ENCODE data around the gene TROAP.
"Not testable (repeated sequence)": the region's sequence is repeated elsewhere in the genome, so short reads cannot be mapped to it uniquely, and the experiment has no call there.

TROAP gene

GRCh38 chr12:49325606-49326005 is 2.6 kb downstream of the TROAP start:
- in situ Hi-C loops (cut with MboI; ENCODE audit: low sequenced_read_pairs) = no loop called here

DNA sequence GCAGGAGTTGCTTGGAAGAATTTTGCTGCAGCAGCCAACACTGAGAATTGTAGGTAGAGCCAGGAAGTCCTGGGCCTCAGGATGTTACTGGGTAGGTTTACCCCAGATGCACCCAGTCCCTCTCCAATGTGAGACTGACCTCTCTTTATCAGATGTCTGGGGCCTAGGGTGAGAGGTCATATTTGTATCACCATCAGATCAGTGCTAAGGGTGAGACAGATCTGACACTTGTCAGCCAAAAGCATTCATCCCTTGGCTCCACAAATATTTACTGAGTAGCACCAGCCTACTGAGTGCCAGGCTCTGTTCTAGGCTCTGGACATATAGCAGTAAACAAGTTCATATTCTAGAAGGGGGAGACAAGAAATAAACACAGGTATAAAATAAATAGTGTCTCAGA is 4.3 kb downstream of the TROAP start:
- in situ Hi-C loops (cut with MboI; ENCODE audit: low sequenced_read_pairs) = no loop called here

- in situ Hi-C loops (cut with MboI; ENCODE audit: low sequenced_read_pairs) = no loop called here
These were observed 4.8 kb downstream of the TROAP start for GRCh38 chr12:49327887-49328286.

DNA sequence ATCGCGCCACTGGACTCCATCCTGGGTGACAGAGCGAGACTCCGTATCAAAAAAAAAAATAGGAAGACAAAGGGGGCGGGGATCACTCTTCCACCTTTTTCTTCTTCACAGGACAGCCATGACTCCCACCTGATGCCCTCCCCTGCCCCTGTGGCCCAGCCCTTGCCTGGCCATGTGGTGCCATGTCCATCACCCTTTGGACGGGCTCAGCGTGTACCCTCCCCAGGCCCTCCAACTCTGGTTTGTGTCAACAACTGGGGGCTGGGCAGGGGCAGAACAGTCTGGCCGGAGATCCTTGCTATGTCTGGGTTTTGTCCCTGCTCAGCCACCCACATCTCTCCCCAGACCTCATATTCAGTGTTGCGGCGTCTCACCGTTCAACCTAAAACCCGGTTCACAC is 5.8 kb downstream of the TROAP start:
- in situ Hi-C loops (cut with MboI; ENCODE audit: low sequenced_read_pairs) = no loop called here

- in situ Hi-C loops (cut with MboI; ENCODE audit: low sequenced_read_pairs) = no loop called here
These were observed 7.1 kb downstream of the TROAP start for GRCh38 chr12:49330032-49330619.

DNA sequence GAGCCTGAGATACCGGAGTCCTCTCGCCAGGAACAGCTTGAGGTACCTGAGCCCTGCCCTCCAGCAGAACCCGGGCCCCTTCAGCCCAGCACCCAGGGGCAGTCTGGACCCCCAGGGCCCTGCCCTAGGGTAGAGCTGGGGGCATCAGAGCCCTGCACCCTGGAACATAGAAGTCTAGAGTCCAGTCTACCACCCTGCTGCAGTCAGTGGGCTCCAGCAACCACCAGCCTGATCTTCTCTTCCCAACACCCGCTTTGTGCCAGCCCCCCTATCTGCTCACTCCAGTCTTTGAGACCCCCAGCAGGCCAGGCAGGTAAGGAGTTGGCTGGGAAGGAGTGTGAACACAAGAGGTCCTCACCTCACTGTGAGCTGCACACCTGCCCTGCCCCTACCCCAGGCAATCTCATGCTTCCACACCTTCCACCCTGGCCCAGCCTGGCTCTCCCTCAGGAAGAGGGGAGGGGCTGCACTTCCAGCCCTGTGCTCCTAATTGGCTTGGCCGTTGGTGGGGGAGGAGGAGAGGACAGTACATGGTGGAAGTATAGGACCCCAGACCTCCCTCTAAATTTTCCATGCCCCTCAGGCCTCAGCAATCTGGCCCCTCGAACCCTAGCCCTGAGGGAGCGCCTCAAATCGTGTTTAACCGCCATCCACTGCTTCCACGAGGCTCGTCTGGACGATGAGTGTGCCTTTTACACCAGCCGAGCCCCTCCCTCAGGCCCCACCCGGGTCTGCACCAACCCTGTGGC is 7.8 kb downstream of the TROAP start:
- in situ Hi-C loops (cut with MboI; ENCODE audit: low sequenced_read_pairs) = no loop called here

DNA sequence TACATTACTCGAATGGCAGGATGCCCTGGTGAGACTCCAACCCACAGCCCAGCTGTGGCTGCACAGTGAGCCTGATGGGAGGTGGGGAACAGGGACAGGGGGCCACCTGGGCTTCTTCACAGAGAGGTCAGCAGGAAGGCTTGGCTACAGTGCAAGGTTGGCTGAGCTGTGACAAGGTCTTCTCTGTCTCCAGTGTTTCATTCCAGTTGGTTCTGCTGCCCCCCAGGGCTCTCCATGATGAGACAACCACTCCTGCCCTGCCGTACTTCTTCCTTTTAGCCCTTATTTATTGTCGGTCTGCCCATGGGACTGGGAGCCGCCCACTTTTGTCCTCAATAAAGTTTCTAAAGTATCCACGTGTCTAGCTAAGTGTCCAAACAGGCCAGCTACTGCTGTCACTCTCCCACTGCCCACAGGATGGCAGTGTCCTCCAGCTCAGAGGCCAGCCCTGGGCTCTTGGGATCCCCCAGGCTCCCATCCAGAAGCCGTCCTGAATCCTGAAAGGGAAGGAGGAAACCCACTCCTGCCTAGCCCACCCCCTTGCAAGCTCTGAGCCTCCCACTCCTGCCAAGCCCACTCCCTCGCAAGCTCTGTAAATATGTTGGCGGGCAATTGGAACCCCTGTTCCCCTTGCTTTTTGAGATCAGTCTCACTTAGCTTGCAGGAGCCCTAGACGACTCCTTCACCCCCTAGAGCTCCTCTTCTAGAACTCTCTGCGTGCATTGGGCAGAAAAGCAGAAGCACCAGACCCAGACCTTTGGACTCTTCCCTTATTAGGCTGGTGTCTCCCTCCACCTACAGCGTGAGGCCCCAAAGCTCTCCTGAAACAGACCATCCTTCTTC is 8.5 kb downstream of the TROAP start:
- in situ Hi-C loops (cut with MboI; ENCODE audit: low sequenced_read_pairs) = no loop called here

DNA sequence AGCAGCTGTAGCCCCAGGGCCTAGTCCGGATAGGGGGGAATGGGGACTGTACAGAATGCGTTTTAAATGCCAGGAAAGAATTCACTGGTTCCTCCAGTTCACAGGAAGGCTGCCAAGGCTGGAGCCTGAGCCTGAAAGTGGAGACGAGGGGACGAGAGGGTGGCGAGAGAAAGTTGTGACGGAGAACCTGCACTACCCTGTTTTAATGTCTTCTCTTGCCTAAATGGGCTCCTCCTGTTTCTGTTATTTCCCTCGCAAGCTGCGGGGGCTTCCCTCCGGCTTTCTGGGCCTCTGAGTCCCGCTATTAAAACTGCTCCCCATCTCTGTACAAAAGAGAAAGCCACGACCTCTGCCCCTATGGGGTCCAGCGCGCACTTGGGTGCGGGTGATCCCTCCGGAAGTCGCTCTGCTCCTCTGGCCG is 9.4 kb downstream of the TROAP start:
- in situ Hi-C loops (cut with MboI; ENCODE audit: low sequenced_read_pairs) = no loop called here

GRCh38 chr12:49332891-49333371 is 9.9 kb downstream of the TROAP start:
- in situ Hi-C loops (cut with MboI; ENCODE audit: low sequenced_read_pairs) = no loop called here

- in situ Hi-C loops (cut with MboI; ENCODE audit: low sequenced_read_pairs) = not testable (repeated sequence)
These were observed 10.7 kb downstream of the TROAP start for GRCh38 chr12:49333778-49334177.

DNA sequence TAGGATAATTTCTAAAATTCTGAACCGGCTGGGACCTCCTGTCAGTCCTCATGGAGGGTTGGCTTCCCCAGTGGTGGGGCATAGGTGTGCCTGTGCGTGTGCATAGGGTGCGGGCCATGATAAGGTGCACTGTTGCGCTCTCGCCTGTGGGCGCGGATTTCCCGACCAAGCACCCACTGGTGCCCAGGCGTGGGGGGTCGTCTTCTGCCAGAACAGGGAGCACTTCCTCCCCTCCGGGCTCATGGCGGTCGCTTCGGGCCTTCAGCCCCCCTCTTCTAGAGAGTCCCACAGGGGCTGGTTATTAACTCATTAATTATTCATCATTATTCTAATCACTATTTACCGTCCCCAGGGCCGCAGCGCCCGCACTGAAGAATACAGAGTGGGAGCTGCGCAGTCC is 11.2 kb downstream of the TROAP start:
- in situ Hi-C loops (cut with MboI; ENCODE audit: low sequenced_read_pairs) = no loop called here

- in situ Hi-C loops (cut with MboI; ENCODE audit: low sequenced_read_pairs) = no loop called here
These were observed 11.6 kb downstream of the TROAP start for GRCh38 chr12:49334681-49335080.

GRCh38 chr12:49335118-49335954 is 12.3 kb downstream of the TROAP start:
- in situ Hi-C loops (cut with MboI; ENCODE audit: low sequenced_read_pairs) = no loop called here

- in situ Hi-C loops (cut with MboI; ENCODE audit: low sequenced_read_pairs) = no loop called here
These were observed 13.0 kb downstream of the TROAP start for GRCh38 chr12:49335955-49336644.

DNA sequence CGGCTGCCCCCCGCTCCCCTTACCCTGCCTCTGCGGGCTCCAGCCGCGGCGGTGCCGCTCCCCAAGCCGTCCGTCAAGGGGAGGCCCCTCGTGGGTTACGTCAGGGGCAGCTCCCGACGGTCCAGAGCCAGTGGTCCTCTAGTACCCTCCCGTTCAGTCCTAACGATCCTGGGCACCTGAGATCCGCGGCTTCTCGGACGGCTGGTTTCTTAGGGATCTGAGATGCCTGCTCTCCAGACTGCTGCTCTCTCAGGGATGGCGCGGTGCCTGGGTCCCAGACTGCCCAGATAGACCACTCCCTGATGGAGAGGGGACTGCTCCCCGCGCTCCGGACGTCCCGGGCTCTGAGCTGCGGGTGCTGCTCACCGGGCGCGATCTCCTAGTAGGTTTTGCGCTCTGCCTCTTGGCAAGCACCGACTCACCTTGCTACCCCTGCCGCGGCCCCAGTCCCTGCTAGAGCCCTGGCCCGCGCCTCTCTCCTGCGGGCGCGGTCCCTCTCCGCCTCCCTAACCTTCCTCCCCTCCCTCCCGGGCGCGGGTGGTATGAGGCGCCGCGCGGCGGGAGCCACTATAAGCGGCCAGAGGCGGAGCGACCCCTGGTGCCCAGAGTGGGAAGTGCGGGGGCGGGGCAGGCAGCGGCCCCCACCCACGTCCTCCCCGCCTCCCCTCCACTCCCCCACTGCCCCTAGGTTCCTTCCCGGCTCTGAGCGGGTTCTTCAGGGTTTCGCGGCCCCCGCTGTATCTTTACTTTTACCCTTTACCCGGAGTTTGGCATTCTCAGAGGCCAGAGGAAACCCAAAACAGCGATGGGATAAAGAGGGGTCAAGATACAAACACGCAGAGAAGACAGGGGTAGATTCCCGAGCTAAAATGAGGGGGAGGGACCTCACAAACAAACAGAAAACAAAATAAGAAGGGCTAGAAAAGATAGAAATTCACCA is 13.9 kb downstream of the TROAP start, which contains the start of gene C1QL4:
C1QL4 (minus strand) TSS at position 544 of the 940 bp plus-strand sequence. CDS start 711 bp downstream, outside the sequence.
- in situ Hi-C loops (cut with MboI; ENCODE audit: low sequenced_read_pairs) = no loop called here

DNA sequence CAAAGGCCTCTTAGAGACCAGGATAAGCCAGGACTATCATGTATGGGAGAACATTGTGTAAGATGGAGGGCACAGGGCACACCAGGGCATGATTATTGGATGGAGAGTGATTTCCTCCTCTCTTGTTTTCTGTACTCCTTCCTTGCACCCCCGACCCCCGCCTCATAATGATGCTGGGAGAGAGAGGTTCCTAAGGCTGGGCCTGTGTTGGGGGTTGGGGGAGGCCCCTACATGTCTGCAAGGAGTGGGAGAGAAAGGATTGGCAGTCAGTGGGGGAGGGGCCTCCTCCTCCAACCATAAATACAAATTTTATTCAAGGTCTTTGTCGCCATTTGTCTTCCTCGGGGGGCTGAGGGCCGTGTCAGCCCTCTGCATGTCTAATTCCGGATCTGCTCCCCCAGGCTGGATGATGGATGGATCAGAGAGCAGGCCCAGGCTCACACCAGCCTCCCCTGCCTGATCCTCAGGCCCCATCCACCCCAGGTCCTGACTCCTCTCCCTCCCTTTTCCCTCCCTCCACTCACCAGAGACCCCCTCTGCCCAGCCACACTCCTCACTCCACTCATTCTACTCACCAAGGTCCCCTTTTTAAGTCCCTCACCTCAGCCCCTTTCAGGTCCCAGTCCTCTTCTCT is 15.9 kb downstream of the TROAP start:
- in situ Hi-C loops (cut with MboI; ENCODE audit: low sequenced_read_pairs) = no loop called here

GRCh38 chr12:49339464-49339861 is 16.4 kb downstream of the TROAP start:
- in situ Hi-C loops (cut with MboI; ENCODE audit: low sequenced_read_pairs) = no loop called here

DNA sequence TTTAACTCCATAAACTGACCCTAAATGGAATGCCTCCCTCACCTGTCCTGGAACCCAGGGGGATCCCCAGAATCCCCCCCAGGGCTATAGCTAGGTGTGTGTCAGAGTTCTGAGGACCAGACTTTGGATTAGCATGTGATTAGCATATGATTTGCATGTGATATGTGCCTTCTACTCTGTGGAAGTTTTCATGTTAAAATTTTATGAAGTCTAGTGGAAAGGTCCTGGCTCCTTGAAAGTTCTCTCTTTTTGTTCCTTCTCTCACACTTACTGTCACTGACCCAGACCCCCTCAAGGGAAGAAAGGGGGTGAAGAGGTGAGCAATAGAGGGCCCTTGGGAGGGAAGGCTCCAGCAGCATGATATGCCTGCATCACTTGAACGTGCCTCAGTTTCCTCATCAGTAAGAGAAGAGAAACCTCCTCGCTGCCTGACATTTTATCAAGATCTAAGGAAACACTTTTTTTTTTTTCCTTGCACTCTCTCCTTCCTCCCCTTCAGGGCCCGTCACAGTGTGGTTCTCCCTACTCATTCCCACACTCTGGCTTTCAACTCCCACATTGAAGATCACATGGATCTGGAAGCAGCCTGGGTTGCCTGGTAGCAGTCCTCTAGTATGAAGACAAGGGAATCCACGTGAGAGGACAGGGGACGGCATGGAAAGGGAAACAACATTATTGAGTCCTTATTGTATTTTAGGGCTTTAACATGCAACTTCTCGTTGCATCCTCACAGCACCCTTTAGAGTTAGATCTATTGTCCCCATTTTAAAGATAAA is 17.2 kb downstream of the TROAP start:
- in situ Hi-C loops (cut with MboI; ENCODE audit: low sequenced_read_pairs) = loop anchor here (10.0 kb wide), 1 partner anchor 55 kb away; no protein-coding TSS in a partner anchor
